Activated naive CD4-positive, alpha-beta T cell (primary cell): Measurements from ENCODE around the gene GOLGA6L26.
"Not testable (repeated sequence)": the region's sequence is repeated elsewhere in the genome, so short reads cannot be mapped to it uniquely, and the experiment has no call there.

Source experiments
- DNase-seq, 4 experiments: peaks; one replicate each; lab custom pipeline; 2025; lab: John Stamatoyannopoulos, UW

The GOLGA6L26 gene, protein sequence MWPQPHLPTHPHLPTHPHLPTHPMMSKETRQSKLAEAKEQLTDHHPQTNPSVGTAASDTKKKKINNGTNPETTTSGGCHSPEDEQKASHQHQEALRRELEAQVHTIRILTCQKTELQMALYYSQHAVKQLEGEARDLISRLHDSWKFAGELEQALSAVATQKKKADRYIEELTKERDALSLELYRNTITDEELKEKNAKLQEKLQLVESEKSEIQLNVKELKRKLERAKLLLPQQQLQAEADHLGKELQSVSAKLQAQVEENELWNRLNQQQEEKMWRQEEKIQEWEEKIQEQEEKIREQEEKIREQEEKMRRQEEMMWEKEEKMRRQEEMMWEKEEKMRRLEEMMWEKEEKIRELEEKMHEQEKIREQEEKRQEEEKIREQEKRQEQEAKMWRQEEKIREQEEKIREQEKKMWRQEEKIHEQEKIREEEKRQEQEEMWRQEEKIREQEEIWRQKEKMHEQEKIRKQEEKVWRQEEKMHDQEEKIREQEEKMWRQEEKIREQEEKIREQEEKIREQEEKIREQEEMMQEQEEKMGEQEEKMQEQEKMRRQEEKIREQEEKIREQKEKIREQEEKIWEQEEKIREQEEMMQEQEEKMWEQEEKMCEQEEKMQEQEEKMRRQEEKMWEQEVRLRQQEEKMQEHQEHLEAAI

DNA sequence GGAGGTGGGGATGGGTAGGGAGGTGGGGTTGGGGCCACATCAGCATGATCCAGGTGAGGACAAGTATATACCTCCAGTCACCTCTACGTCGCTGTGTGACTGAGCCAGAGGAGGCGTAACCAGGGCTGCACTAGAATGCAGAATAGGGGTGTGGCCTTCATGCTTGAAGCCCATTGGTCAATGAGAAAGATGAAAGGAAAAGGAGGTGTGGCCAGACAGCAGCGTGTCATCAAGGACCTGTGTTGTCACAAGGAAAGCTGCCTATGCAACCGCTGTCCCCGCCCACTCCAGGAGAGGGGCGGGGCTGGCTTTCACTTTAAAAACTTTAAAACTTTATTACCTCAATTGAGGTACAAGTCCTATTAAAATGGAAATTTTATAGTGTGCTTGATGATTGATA lies at the start of gene GOLGA6L26:
GOLGA6L26 (minus strand) TSS at position 101 of the 400 bp plus-strand sequence; CDS start at position 40, 61 bp downstream.
- not testable (repeated sequence) for DNase-seq

DNA sequence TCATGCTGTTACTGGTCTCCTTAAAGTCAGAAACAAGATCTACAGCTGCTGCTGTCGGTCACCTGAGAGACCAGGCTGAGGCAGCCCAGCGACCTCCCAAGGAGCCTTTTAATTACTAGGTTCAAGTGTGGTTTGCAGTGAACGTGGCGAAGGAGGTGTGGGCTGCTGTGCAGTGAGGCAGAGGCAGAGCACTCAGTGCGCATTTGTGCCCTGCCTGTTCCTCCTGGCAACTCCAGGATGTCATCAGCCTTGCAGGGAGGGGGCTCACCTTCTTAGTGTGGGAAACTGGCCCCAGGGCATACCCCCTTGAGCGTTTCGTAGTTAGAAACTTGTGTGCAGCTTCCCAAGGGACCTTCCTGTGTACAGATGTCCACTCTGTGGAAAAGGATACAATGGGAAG lies 47.2 kb upstream of the GOLGA6L26 start:
- not testable (repeated sequence) for DNase-seq

DNA sequence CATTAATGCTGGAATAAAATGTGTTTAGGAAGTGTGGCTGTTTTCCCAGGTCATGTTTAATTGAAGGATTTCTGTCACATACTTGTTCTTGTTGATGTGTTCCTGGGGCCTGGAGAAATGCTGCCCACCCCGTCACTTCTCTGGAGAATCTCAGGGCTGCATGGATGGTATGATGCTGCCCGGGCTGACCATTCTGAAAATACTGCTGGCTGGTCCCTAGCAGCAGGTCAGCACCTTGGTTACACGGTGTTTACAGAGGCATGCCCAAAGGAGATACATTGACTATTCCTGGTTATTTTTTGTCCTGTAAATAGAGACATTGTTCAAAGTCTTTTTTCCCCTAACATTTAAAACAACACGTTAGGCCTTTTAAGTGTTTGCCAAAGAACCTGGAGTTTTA lies 46.7 kb upstream of the GOLGA6L26 start:
- DNase-seq: not testable (repeated sequence)

DNA sequence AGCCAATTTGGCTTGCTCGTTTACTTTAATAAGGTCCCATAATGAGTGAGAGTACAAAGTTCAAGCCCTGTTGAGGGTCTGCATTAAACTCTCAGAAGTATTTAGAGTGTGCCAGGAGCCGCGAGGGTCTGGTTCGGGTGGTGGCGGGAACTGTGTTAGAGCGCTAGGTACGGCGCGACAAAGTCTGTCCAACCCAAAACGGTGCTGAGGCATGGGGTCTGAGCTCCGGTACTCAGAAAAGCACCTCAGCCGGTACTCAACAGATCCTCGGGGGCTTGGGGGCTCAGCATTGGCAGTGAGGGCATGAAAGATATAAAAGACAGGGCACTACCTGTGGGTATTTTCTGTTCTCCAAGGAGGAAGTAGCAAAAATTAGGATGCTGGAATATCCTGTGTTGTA lies 45.0 kb upstream of the GOLGA6L26 start:
- DNase-seq: not testable (repeated sequence)

DNA sequence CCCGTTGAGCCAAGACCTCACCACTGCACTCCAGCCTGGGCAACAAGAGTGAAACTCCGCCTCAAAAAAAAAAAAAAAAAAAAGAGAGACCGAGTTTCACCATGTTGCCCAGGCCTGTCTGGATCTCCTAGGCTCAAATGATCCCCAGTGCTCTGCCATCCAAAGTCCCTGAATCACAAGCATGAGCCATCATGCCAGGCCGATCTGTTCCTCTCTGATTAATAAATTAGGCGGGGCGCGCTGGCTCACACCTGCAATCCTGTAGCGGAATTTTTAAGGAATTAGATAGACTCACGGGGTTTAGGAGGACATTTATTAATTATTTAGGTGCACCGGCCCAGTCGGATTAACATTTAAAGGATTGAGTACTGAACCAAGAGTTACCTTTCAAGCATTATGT lies 40.2 kb upstream of the GOLGA6L26 start:
- DNase-seq: not testable (repeated sequence)

DNA sequence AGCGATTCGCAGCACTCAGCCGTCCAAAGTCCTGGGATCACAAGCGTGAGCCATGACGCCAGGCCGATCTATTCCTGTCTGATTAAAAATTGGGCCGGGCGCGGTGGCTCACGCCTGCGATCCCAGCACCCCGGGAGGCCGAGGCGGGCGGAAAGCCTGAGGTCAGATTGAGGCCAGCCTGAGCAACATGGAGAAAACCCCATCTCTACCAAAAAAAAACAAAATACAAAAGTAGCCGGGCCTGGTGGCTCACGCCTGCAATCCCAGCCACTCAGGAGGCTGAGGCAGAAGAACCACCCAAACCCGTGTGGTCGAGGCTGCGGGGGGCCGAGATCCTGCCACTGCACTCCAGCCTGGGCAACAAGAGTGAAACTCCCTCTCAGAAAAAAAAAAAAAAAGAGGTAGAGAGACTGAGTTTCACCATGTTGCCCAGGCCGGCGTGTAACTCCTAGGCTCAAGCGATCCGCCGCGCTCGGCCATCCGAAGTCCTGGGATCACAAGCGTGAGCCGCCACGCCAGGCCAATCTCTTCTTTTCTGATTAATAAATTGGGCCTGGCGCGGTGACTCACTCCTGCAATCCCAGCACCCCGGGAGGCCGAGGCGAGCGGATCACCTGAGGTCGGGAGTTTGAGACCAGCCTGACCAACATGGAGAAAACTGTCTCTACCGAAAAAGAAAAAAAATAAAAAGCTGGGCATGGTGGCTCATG lies 39.0 kb upstream of the GOLGA6L26 start:
- not testable (repeated sequence) for DNase-seq

DNA sequence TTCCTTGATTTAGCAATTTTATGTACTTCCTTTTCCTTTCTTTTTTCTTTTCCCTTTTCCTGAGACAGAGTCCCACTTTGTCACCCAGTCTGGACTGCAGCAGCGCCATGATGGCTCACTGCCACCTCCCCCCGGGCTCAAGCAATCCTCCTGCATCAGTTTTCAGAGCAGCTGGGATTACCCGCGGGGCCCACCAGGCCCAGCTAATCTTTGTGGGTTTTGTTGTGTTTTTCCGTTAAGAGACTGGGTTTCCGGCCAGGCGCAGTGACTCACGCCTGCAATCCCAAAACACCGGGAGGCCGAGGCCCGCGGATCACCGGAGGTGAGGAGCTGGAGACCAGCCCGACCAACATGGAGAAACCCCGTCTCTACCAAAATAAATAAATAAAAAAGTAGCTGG lies 38.3 kb upstream of the GOLGA6L26 start:
- DNase-seq: no peak

DNA sequence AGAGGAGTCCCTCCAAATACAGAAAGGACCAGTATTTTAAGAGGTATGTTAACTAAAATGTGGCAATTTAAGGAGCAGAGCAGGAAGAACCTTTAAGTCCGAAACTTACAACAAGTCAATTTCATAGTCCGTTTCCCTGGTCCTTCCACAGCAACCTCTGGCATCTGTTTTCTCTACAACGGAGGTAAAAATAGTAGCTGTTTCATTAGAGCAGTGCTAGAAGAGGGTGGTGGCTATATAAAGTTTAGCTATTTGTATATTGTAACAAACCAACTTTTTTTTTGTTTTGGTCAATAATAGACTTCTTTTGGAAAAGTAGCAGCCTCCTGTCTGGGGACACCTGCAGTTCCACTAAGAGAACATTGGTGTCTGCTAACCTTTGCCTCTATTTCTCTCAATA lies 37.9 kb upstream of the GOLGA6L26 start:
- DNase-seq: not testable (repeated sequence)

DNA sequence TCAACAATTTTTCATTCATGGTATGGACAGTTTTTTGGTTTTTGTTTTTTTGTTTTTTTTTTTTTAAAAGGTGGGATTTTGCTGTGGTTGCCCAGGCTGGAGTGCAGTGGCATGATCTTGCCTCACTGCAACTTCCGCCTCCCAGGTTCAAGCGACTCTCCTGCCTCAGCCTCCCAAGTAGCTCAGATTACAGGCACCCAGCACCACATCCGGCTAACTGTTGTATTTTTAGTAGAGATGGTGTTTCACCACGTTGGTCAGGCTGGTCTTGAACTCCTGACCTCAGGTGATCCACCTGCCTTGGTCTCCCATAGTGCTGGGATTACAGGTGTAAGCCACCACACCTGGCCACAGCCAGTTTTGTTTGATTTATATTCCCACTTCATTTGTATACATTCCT lies 37.1 kb upstream of the GOLGA6L26 start:
- DNase-seq: not testable (repeated sequence)

DNA sequence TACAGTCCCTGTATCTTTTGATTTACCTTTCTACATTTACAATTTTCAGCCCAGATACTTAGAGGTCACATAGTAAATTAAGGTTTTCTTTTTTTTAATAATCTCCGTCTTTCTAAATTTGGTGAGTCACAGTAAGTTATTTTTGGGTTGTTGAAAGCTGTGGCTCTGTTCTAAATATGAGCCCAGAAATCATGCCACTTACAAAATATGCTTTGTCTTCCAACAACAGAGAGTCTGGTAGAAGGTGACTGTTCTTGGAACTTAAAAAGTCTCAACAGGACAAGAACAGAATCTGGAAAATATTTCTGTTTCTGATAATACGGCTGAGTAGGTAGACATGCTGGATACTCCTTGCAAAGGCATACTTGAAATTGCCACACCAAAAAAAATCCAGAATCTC lies 36.6 kb upstream of the GOLGA6L26 start:
- DNase-seq: no peak

DNA sequence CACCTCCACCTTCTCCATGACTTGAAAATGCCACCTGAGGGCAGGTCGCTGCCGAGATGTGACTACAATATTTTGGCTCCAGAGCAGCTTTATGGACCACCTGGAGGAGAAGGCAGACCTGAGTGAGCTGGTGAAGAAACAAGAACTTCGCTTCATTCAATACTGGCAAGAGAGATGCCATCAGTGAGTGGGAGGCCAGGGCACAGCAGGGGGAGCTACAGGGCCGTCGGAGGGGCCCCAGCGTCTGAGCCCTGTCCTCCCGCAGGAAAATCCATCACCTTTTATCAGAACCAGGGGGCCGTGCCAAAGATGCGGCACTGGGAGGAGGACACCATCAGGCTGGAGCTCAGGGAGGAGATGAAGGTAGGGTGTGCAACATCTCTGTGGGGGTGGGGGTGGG lies 30.3 kb upstream of the GOLGA6L26 start:
- not testable (repeated sequence) for DNase-seq

DNA sequence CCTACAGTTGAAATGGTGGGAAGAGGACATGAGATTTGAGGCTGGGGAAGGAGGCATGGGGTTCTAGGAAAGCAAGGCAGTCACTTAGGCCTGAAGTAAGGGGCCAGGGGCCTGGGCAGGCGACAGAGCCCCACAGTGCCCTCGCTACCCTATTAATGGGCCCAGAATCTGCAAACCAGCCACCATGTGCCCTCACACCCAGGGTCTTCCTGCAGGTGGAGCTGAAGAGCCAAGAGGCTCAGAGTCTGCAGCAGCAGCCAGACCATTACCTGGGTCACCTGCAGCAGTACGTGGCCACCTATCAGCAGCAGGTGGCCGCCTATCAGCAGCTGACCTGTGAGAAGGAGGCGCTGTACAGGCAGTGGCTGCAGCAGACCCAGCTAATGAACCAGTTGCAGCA lies 28.6 kb upstream of the GOLGA6L26 start:
- not testable (repeated sequence) for DNase-seq

DNA sequence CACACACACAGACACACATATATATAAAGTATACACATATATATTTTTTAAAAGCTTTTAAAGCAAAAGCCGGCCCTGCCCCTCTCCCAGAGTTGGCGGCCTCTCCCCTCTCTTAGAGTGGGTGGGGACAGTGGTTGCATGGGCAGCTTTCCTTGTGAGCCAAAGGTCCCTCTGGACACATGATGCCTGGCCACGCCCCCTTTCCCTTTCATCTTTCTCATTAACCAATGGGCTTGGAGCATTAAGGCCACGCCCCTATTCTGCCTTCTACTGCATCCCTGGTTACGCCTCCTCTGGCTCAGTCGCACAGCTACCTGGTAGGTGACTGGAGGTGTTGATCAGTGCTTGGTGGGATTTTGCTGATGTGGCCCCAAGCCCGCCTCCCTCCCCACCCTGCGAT lies 20.5 kb upstream of the GOLGA6L26 start, which contains the start of gene GOLGA8S:
GOLGA8S (plus strand) TSS at position 301 of the 400 bp plus-strand sequence; CDS start at position 363, 62 bp downstream.
- not testable (repeated sequence) for DNase-seq

DNA sequence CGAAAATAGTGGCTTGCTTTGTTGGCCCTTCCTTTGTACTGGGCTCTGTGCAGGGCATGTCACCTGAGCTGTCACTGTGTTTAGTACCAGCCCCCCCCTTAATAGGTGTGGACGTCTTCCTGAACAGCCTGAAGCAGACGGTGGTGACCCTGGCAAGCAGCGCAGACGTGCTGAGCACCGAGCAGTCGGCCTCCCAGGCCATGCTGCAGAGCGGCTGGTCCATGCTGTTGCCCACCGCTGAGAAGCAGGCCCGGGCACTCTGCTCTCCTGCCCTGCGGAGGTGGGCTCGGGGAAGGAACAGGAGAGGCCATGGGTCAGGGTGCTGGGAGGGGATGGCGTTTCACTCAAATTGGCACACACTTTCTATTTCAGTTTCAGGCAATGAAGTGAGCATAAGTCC lies 22.8 kb downstream of the GOLGA6L26 start:
- not testable (repeated sequence) for DNase-seq

DNA sequence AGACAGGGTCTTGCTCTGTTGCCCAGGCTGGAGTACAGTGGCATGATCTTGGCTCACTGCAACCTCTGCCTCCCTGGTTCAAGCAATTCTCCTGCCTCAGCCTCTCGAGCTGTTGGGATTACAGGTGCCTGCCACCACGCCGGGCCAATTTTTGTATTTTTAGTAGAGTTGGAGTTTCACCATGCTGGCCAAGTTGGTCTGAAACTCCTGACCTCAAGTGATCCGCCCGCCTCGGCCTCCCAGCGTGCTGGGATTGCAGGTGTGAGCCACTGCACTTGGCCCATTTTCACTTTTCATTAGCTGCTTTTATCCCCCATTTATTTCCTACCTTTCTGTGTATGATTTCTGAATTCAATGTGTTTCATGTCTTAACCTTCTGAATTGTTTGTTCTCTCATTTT lies 28.1 kb downstream of the GOLGA6L26 start:
- not testable (repeated sequence) for DNase-seq

DNA sequence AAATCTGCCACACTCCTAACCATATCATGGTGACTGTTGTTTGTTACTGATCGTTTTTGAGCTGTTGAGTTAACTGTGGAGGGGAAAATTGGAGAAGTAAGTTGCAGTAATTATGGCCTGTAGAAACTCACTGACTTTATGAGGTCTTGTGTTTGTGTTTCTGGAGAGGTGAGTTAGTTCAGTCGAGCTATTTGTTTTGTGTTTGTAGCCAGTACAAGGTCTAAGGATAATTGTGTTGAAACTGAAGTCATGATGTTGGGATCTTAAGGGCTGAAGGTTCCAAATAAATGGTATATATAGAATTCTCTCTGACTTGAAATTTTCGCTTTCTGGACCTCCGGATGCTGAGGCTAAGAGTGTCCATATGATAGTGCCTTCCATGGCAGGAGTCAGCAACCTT lies 29.2 kb downstream of the GOLGA6L26 start:
- DNase-seq: not testable (repeated sequence)

DNA sequence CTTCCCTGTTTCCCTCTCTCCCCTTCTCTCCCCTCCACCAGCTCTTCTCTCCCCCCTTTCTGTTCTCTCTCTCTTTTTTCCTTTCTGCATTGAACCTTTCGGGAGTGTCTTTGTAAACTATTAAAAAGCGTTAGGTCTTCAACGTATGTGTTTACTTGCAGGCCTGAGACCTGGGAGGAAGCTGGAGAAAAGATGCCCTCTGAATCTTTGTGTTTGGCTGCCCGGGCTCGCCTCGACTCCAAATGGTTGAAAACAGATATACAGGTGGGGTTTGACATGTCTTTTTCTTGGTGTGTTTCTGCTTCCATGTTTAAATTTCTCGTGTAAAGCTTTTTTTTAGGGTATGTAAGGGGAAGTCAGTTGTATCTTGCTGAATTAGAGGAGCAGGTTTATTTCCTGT lies 29.7 kb downstream of the GOLGA6L26 start:
- DNase-seq: not testable (repeated sequence)

DNA sequence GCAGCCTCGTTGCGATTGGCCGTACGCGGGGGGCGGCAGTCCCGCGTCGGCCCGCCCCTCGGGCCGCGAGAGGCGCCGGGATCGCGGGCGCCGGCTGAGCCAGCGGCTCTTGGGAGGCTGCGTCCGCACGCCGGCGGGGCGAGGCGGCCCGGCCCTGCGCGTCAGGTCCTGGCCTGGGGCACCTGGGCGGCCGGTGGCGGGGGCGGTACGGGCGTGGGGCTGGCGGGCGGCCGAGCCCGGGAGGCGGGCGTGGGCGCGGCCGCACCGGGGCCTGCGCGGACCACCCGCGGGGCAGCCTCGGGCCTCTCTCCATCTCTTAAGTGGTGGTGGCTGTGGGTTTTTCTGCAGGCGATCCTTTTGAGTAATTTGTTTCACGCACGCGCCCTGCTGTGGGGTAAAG lies 30.3 kb downstream of the GOLGA6L26 start:
- not testable (repeated sequence) for DNase-seq

DNA sequence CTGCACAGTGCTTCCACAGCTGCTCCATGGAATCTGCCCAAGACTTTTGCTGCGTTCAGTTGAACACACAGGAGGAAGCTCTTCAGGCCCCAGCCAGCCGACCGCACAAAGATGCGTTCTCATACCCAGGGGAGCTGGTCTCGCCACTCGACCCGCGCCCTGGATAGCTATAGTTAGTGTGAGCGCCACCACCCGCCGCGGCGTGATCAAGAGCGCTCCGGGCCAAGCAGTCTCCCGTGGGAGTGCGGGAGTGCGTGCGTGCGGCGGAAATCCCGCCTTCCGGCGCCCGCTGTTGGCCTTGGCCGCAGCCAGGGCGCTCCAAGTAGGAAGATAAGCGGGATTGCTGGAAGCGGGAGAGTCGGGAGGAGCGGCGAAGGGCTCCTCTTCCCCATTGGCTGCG lies 30.8 kb downstream of the GOLGA6L26 start:
- not testable (repeated sequence) for DNase-seq
